Measurements from ENCODE around the gene EFNB2. TPM values are rescaled to one million over a fixed set of nuclear protein-coding genes. Genes with fewer than 3 reads are reported as not detected.

EFNB2 gene
- total RNA-seq, 2 experiments from 2014 or later = 0.11 to 0.20 TPM

- DNase-seq (no peak), ATAC-seq (no peak)
- no peaks in the 10 kb centered on the region for H3K36me3 Mint-ChIP-seq (ENCODE audit: low read depth)
- intact Hi-C loops (cut with micrococcal nuclease) = no loop called here
- ChIA-PET POLR2A (interaction anchor here (0.9 kb wide), 1 partner anchor 11 kb away, joined by 3 read pairs; no protein-coding TSS in a partner anchor), CTCF (no interaction called here)
- H3K4me3 Mint-ChIP-seq = no peak overlapping the region
- no peaks in the 10 kb centered on the region for H3K9me3 Mint-ChIP-seq
- TF ChIP-seq CTCF (IDR thresholded peaks at IDR 0.05) = no peak
- H3K27me3 Mint-ChIP-seq = peaks cover 14% of the 10 kb centered on the region
- H3K4me1 Mint-ChIP-seq (ENCODE audit: low read depth) = peaks cover 3% of the 10 kb centered on the region
- no peak overlapping the region for H3K27ac Mint-ChIP-seq
Measured at GRCh38 chr13:106505295-106505694, 30.2 kb downstream of the EFNB2 start.

- CTCF ChIA-PET = interaction anchor here (1.4 to 1.7 kb wide), 2 partner anchors 29 to 32 kb away, joined by 3 read pairs; partner anchors contain the start of gene EFNB2
Measured at GRCh38 chr13:106503730-106504453, 31.6 kb downstream of the EFNB2 start.

GRCh38 chr13:106503272-106503671 lies 32.2 kb downstream of the EFNB2 start:
- CTCF ChIA-PET = interaction anchor here (1.4 to 1.7 kb wide), 2 partner anchors 30 to 33 kb away, joined by 3 read pairs; partner anchors contain the start of gene EFNB2
- Mint-ChIP-seq H3K36me3 (ENCODE audit: low read depth) (no peaks in the 10 kb centered on the region), H3K27ac (no peak overlapping the region), H3K4me3 (no peak overlapping the region), H3K4me1 (ENCODE audit: low read depth) (peaks cover 8% of the 10 kb centered on the region), H3K9me3 (no peaks in the 10 kb centered on the region), H3K27me3 (peaks cover 22% of the 10 kb centered on the region)
- intact Hi-C loops (cut with micrococcal nuclease) = no loop called here
- TF ChIP-seq CTCF (IDR thresholded peaks at IDR 0.05) = no peak
- no peak for DNase-seq
- no peak for ATAC-seq
- POLR2A ChIA-PET = interaction anchor here (0.7 kb wide), 1 partner anchor 595 kb away, joined by 3 read pairs; no protein-coding TSS in a partner anchor

More at GRCh38 chr13:106503730-106504453, 31.6 kb downstream of the EFNB2 start:
- Mint-ChIP-seq H3K27ac (no peak overlapping the region), H3K36me3 (ENCODE audit: low read depth) (no peaks in the 10 kb centered on the region), H3K4me3 (no peak overlapping the region), H3K27me3 (peaks cover 20% of the 10 kb centered on the region), H3K9me3 (no peaks in the 10 kb centered on the region), H3K4me1 (ENCODE audit: low read depth) (peaks cover 8% of the 10 kb centered on the region)
- intact Hi-C loops (cut with micrococcal nuclease) = no loop called here
- TF ChIP-seq CTCF (IDR thresholded peaks at IDR 0.05) = no peak
- ATAC-seq (no peak), DNase-seq (no peak)
- POLR2A ChIA-PET = no interaction called here

GRCh38 chr13:106500445-106500844 lies 35.0 kb downstream of the EFNB2 start:
- H3K4me1 Mint-ChIP-seq (ENCODE audit: low read depth) = peaks cover 6% of the 10 kb centered on the region
- no peak for TF ChIP-seq CTCF (IDR thresholded peaks at IDR 0.05)
- ChIA-PET POLR2A (interaction anchor here (0.6 kb wide), 1 partner anchor 221 kb away, joined by 3 read pairs; no protein-coding TSS in a partner anchor), CTCF (no interaction called here)
- H3K27me3 Mint-ChIP-seq = peaks cover 41% of the 10 kb centered on the region
- no peak overlapping the region for H3K27ac Mint-ChIP-seq
- H3K36me3 Mint-ChIP-seq (ENCODE audit: low read depth) = no peaks in the 10 kb centered on the region
- no peaks in the 10 kb centered on the region for H3K9me3 Mint-ChIP-seq
- DNase-seq (no peak), ATAC-seq (no peak)
- H3K4me3 Mint-ChIP-seq = no peak overlapping the region
- intact Hi-C loops (cut with micrococcal nuclease) = no loop called here

- no peak overlapping the region for H3K27ac Mint-ChIP-seq
- peaks cover 42% of the 10 kb centered on the region for H3K27me3 Mint-ChIP-seq
- peaks cover 6% of the 10 kb centered on the region for H3K4me1 Mint-ChIP-seq (ENCODE audit: low read depth)
- no peaks in the 10 kb centered on the region for H3K36me3 Mint-ChIP-seq (ENCODE audit: low read depth)
- ChIA-PET CTCF (interaction anchor here (1.0 kb wide), 1 partner anchor 37 kb away, joined by 4 read pairs; no protein-coding TSS in a partner anchor), POLR2A (interaction anchor here (0.6 kb wide), 1 partner anchor 221 kb away, joined by 3 read pairs; no protein-coding TSS in a partner anchor)
- DNase-seq (peak; percentile 15), ATAC-seq (no peak)
- intact Hi-C loops (cut with micrococcal nuclease) = no loop called here
- H3K9me3 Mint-ChIP-seq = no peaks in the 10 kb centered on the region
- H3K4me3 Mint-ChIP-seq = no peak overlapping the region
- no peak for TF ChIP-seq CTCF (IDR thresholded peaks at IDR 0.05)
Measured at GRCh38 chr13:106499896-106500295, 35.6 kb downstream of the EFNB2 start.

Measured in activated CD8-positive, alpha-beta T cell treated with anti-CD3 and anti-CD28 coated beads for 36 hours (primary cell).